ENCODE measurements around the gene VWA1.

Gene VWA1

GRCh38 chr1:1436630-1437032, 1.1 kb downstream of the VWA1 start:
- TF ChIP-seq CTCF (conservative IDR thresholded peaks at IDR 0.05; ENCODE audit: low read depth, low read length) = no peak
- Histone ChIP-seq H3K27me3 (ENCODE audit: insufficient read depth, low read depth) (peaks cover 53% of the 10 kb centered on the region), H4K20me1 (ENCODE audit: insufficient read depth) (no peaks in the 10 kb centered on the region), H3K79me2 (ENCODE audit: insufficient read depth, low read depth) (no peaks in the 10 kb centered on the region), H3K27ac (no peak overlapping the region), H3K36me3 (ENCODE audit: insufficient read depth) (no peaks in the 10 kb centered on the region), H3K4me2 (no peak overlapping the region), H2AFZ (ENCODE audit: low read depth) (no peak overlapping the region), H3K9ac (no peak overlapping the region), H3K4me1 (ENCODE audit: low read depth, poor library complexity, severe bottlenecking) (no peaks in the 10 kb centered on the region), H3K4me3 (IDR thresholded peaks at IDR 0.05; ENCODE audit: insufficient read depth, low read depth, low read length) (no peak overlapping the region)

- peaks cover 55% of the 10 kb centered on the region for H3K27me3 ChIP-seq (ENCODE audit: insufficient read depth, low read depth)
- no peaks in the 10 kb centered on the region for H4K20me1 ChIP-seq (ENCODE audit: insufficient read depth)
- no peak overlapping the region for H3K9ac ChIP-seq
- H3K36me3 ChIP-seq (ENCODE audit: insufficient read depth) = no peaks in the 10 kb centered on the region
- no peak overlapping the region for H2AFZ ChIP-seq (ENCODE audit: low read depth)
- H3K27ac ChIP-seq = no peak overlapping the region
- no peak overlapping the region for H3K4me2 ChIP-seq
- no peak overlapping the region for H3K4me3 ChIP-seq (IDR thresholded peaks at IDR 0.05; ENCODE audit: insufficient read depth, low read depth, low read length)
- no peaks in the 10 kb centered on the region for H3K79me2 ChIP-seq (ENCODE audit: insufficient read depth, low read depth)
- no peaks in the 10 kb centered on the region for H3K4me1 ChIP-seq (ENCODE audit: low read depth, poor library complexity, severe bottlenecking)
- TF ChIP-seq CTCF (conservative IDR thresholded peaks at IDR 0.05; ENCODE audit: low read depth, low read length) = no peak
Measured at GRCh38 chr1:1437033-1437903, 1.8 kb downstream of the VWA1 start.

- TF ChIP-seq CTCF (conservative IDR thresholded peaks at IDR 0.05; ENCODE audit: low read depth, low read length) = no peak
- Histone ChIP-seq H3K4me1 (ENCODE audit: low read depth, poor library complexity, severe bottlenecking) (no peaks in the 10 kb centered on the region), H4K20me1 (ENCODE audit: insufficient read depth) (no peaks in the 10 kb centered on the region), H3K9ac (no peak overlapping the region), H3K36me3 (ENCODE audit: insufficient read depth) (no peaks in the 10 kb centered on the region), H3K4me2 (no peak overlapping the region), H3K79me2 (ENCODE audit: insufficient read depth, low read depth) (no peaks in the 10 kb centered on the region), H3K27me3 (ENCODE audit: insufficient read depth, low read depth) (peaks cover 60% of the 10 kb centered on the region), H2AFZ (ENCODE audit: low read depth) (no peak overlapping the region), H3K27ac (no peak overlapping the region), H3K4me3 (IDR thresholded peaks at IDR 0.05; ENCODE audit: insufficient read depth, low read depth, low read length) (no peak overlapping the region)
Measured at GRCh38 chr1:1437904-1438376, 2.5 kb downstream of the VWA1 start.

- Histone ChIP-seq H3K9ac (no peak overlapping the region), H3K27ac (no peak overlapping the region), H3K79me2 (ENCODE audit: insufficient read depth, low read depth) (no peaks in the 10 kb centered on the region), H3K36me3 (ENCODE audit: insufficient read depth) (no peaks in the 10 kb centered on the region), H3K4me1 (ENCODE audit: low read depth, poor library complexity, severe bottlenecking) (no peaks in the 10 kb centered on the region), H3K4me3 (IDR thresholded peaks at IDR 0.05; ENCODE audit: insufficient read depth, low read depth, low read length) (no peak overlapping the region), H2AFZ (ENCODE audit: low read depth) (no peak overlapping the region), H3K4me2 (no peak overlapping the region), H3K27me3 (ENCODE audit: insufficient read depth, low read depth) (peaks cover 60% of the 10 kb centered on the region), H4K20me1 (ENCODE audit: insufficient read depth) (no peaks in the 10 kb centered on the region)
- TF ChIP-seq CTCF (conservative IDR thresholded peaks at IDR 0.05; ENCODE audit: low read depth, low read length) = no peak
Measured at GRCh38 chr1:1438531-1439381, 3.3 kb downstream of the VWA1 start.
